Ovary (tissue), 3 donors: ENCODE measurements around the gene FGD2.

ENCODE experiments used
- CTCF ChIP-seq, 3 donors: fragments of 450-650 bp in 2 of 3; fragments of 200-600 bp in 1 of 3; IDR thresholded peaks; one replicate each; pipeline versions ENCODE4 v1.5.1 to v1.8.0; 2016 to 2022; ENCODE audit warnings: antibody characterized with exemption in 3 of 3, mild to moderate bottlenecking in 1 of 3
- EP300 ChIP-seq: sonication (generic); formaldehyde crosslinking; IDR thresholded peaks from one replicate; pipeline ENCODE4 v1.6.1; 2017; ENCODE audit warnings: antibody characterized with exemption
- POLR2A ChIP-seq: fragments of 450-650 bp; IDR thresholded peaks from one replicate; pipeline ENCODE4 v1.6.1; 2017; ENCODE audit warnings: antibody characterized with exemption, mild to moderate bottlenecking, moderate library complexity
- donor health status: DM: no; HTN: no; CAD: no.

DNA sequence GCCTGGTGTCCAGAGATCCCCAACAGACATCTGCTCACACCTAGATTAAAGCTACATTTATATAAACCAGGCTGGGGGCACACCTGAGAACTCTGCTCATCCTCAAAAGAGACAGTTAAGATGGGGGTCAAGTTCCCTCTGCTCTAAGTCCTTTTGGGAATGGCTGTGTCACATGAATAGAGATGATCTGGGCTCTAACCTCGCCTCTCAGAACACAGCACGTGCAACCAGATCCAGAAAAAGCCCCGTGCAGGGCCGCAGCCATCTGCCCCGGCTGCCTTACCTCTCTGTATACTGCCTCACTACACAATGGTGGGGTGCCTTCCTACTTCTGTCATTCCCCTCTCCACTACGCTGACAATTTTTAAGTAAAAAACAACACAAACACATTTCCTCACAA is 25.3 kb upstream of the FGD2 start:
- TF ChIP-seq CTCF (IDR thresholded peaks at IDR 0.05) (no peak), EP300 (no peak), POLR2A (no peak)
